GM19193 (cell line): ENCODE results near the gene MFRP.

Source experiments
- POLR2A ChIP-seq: IDR thresholded peaks from 4 replicates; pipeline ENCODE4 v1.6.1; 2011; ENCODE audit not compliant: insufficient read depth, insufficient read length; ENCODE audit errors: extremely low read depth

MFRP gene

GRCh38 chr11:119352857-119353260, 6.4 kb upstream of the MFRP start:
- no peak for TF ChIP-seq POLR2A

DNA sequence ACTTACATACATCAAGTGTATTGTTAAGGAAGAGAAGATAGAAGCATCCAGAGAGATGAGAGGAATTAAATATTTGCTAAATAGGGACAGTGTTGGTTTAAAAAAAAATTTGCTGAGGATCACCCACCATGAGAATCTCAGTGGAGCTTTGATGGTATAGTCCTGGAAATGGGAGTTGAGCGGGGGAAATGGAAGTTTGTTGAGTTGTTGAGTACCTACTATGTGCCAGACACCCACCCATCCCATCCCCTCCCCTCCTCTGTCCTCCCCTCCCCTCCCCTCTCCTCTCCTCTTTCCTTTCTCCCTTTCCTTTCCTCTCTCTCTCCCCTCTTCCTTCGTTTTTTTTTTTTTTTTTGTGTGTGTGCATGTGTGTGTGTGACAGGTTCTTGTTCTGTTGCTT, 4.7 kb upstream of the MFRP start:
- TF ChIP-seq POLR2A = no peak

GRCh38 chr11:119350302-119350701, 3.8 kb upstream of the MFRP start:
- TF ChIP-seq POLR2A = no peak

GRCh38 chr11:119347940-119348605, 1.6 kb upstream of the MFRP start:
- no peak for TF ChIP-seq POLR2A

DNA sequence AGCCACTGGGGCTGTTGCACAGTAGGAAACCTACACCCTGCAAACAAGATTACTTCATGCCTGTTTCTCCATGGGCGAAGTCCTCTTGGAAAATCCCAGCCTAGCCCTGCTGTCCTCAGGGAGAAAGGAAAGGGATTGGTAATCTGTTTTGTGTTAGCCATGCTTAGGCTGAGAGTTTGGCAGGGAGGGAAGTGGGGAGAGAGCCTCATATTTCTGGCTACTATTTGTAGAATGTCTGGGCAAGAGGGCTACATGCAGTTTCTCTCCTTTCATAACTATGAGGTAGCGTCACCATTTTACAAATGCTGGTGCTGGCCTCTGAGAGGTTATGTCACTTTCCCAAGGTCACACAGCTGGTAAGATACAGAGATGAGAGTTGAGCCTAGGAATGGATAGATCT, 737 bp upstream of the MFRP start:
- TF ChIP-seq POLR2A = no peak

DNA sequence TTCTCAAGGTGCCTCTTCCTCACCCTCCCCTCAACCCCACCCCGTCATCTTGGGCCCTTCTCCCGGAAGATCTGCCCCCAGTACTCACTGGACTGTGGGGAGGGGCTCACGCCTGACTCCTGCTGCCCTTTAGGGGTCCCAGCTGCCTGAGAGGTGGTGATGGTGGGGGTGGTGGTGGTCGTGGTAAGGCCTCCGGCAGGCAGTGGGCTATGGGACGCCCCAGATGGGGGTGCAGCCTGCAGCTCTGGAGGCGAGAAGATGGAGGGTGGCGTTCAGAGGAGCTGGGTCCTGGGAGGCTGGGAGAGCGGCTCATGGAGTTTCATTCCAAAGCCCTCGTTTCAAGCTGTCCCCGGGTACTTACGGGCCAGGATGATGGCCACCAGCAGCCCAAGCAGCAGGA, 820 bp downstream of the MFRP start:
- TF ChIP-seq POLR2A = no peak

DNA sequence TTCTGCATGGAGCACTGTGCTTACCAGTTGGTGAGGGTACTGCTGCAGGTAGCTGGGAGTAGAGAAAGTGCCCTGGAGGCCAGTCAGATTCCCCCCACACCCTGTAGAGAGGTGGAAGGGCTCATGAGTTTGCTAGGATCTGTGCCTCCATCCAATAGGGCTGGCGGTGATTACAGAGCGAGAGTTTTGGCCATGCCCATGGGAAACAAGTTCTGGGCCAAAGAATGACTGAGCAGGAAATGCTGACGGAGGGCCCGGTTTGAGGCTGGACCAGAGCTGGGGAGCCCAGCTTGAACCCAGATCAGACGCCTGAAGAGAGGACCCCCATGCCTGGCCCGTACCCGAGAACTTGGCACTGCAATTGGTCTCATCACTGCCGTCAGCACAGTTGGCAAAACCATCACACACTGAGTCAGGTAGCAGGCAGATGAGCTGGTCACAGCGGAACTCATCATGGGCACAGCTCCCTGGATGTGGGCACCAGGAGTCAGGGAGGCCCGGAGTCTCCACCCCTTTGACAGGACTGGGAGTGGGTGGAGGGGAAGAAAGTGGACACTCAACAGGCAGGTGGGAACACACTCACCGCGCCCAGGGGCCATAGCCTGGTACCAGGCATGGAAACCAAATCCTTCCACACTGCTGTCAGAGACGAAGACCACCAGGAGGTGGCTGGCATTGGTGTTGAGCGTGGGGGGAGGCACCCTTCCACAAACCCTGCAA, 2.1 kb downstream of the MFRP start:
- no peak for TF ChIP-seq POLR2A

- no peak for TF ChIP-seq POLR2A
Measured at GRCh38 chr11:119343726-119344125, 2.8 kb downstream of the MFRP start.

- TF ChIP-seq POLR2A = no peak
Measured at GRCh38 chr11:119342362-119343130, 4.0 kb downstream of the MFRP start.

DNA sequence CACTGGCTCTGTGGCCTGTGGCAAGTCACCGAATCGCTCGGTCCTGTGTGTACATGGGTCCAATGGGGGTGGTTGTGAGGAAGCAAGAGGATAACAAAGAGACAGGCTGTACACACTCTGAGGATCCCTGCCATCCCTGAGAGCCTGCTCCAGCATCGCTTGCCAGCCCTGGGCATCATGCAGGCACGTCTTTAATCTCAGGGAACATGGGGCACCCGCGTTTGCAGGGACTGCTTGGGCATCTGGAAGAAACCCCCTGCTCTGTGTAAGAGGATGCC, 4.5 kb downstream of the MFRP start:
- TF ChIP-seq POLR2A = no peak

DNA sequence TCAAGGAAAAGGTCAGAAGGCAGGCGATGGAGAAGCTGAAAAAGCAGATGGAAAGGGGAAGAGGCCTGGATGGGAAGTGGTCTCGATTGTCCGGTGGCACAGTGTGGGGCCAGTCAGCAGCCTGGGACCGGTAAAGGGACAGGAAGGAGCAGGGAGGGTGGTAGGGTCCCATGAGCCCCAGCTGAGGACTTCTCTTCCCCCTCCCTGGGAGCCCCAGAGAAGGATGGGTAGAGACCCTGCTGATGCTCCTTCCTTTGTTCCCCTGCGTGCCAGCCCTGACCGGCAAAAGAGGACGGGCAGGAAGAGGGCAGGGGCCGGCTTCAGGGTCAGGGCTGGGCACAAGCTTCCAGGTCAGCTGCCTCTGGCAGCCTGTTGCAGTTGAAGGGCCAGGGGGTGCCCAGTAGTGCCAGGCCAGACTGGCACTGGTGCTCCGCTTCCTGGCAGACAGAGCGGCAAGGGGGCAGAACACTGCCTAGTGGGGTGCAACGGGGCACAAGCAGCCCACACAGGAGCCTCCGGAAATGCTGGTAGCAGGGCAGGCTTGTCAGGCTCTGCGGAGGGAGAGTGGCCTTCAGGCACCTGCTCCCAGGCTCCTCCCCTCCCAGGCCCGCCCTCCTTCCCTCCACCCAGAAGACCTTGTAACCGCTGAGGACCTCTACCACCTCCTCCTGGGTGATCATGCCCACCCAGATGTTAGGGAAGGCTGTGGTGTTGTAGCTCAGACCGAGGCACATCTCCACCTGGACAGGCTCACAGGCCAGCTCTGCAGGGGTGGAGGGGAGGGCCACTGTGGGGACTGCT, 5.1 kb downstream of the MFRP start:
- TF ChIP-seq POLR2A = no peak

DNA sequence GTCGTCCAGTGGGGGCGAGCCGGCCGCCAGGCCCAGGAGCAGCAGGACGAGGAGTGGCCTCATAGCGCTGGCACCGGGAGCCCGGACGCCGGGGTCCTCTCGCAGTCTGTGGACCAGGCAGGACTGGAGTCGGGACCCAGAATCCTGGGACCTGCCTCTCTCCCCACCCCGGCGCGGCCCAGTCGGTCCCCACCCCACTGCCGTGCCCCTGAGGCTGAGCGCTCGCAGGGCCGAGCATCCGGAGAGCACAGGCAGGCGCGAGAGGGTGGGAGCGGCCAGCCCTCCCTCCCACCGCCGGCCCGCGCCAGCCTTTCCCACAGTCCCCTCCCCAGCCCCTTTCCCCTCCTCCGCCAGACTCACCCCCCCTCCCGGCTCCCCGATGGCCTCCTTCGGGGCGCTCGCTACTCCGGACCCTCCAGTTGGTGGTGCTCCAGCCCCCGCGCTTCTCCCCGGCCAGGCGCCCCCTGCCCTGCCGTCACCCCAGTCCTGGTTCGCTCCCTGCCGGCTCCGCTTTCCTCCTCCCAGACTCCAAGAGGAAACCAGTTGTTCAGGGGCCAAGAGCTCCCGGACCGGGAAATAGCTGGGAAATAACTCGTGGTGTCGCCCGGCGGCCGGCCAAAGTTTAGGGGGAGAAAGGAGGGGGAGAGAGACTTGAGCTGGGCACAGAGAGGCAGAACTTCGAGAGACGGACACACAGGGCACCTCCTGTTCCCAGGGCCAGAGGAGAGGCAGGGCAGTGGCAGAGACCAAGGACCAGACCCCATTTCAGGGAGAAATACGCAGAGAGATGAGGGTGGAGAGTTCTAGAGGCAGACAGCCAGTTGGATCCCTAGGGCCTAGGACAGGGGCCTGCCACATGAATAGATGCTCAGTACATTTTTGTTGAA, 5.9 kb downstream of the MFRP start, which contains the start of gene C1QTNF5:
C1QTNF5 (minus strand) TSS at position 549 of the 887 bp plus-strand sequence; CDS start at position 63, 486 bp downstream.
- TF ChIP-seq POLR2A = no peak

DNA sequence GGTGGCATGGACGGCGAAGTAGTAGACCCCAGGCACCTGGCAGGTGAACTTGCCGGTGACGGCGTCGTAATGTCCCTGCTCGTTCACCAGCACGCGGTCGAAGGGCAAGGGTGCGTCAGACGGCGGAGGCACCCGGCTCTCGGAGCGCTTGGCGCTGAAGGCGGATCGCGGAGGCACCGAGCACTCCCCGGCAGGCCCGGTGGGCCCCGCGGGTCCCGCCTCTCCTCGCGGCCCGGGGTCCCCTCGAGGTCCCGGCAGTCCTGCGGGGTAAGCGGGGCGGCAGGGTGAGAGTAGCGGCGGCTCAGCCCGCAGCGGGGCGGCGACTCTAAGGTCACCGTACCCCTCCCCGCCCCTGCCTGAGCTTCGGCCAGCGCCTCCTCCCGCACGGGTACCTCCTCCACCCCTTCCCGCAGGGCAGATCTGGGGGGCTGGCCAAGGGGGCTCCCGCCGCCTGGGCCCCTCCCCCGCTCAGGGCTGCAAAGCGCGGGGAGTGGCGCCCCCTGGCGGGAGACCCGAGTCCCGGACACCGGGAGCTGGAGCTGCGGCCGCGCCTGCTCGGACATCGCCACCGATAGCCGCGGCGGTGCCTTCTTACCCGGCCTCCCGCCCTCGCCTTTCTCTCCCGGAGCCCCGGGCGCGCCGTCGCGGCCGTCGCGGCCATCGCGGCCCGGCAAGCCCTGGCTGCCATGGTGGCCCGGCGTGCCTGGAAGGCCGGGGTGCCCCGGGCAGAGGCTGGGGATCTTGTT, 6.7 kb downstream of the MFRP start:
- TF ChIP-seq POLR2A = no peak
